ENCODE data around the gene ZCCHC10. TPM values are rescaled to one million over a fixed set of nuclear protein-coding genes. Genes with fewer than 3 reads are reported as not detected.

ZCCHC10 gene
- total and polyA plus RNA-seq, 4 donors: 5.1 to 24.2 (median 9.8) TPM

- Histone ChIP-seq H3K36me3 (ENCODE audit: control insufficient read depth in 4 of 4, insufficient read depth in 3 of 4, low read depth in 1 of 4, low read length in 3 of 4) (no peaks in the 10 kb centered on the region), H3K27me3 (ENCODE audit: control insufficient read depth in 4 of 4, insufficient read depth in 4 of 4, low read length in 3 of 4) (no peaks in the 10 kb centered on the region), H3K4me1 (ENCODE audit: control insufficient read depth in 4 of 4, insufficient read depth in 4 of 4, low read length in 3 of 4) (peaks cover 11 to 20% (median 12%) of the 10 kb centered on the region in 4 donors), H3K9ac (ENCODE audit: low read depth in 1 of 2, low read length in 2 of 2) (peak within 1 kb of the TSS; percentile 98 to 100), H3K27ac (ENCODE audit: low read depth in 1 of 2, low read length in 2 of 2) (peak within 1 kb of the TSS; percentile 99 to 100), H3K4me3 (ENCODE audit: low read depth in 1 of 3, low read length in 3 of 3) (peak within 1 kb of the TSS; percentile 72 to 95 (median 91)), H3K9me3 (ENCODE audit: control insufficient read depth in 4 of 4, low read length in 3 of 4) (no peaks in the 10 kb centered on the region)
- WGBS: under 1% methylated on average over 98 of the region's 98 CpGs
- TF ChIP-seq YY1 (IDR thresholded peaks at IDR 0.05) (peak; percentile 57), NR2F2 (IDR thresholded peaks at IDR 0.05) (no peak), TAF1 (conservative IDR thresholded peaks at IDR 0.05) (no peak), RXRA (IDR thresholded peaks at IDR 0.05) (peak in 1 of 2 donors; percentile 14), EGR1 (IDR thresholded peaks at IDR 0.05; ENCODE audit: low read depth in 2 of 2) (peak; percentile 75 to 86), REST (IDR thresholded peaks at IDR 0.05) (peak; percentile 75), SP1 (IDR thresholded peaks at IDR 0.05) (peak; percentile 70), GABPA (IDR thresholded peaks at IDR 0.05 in 1 of 2, conservative IDR thresholded peaks at IDR 0.05 in 1 of 2) (peak; percentile 68 to 79), ZBTB33 (IDR thresholded peaks at IDR 0.05) (no peak), FOXA1 (IDR thresholded peaks at IDR 0.05) (peak; percentile 43), JUND (IDR thresholded peaks at IDR 0.05) (no peak), ATF3 (IDR thresholded peaks at IDR 0.05) (no peak), MAX (IDR thresholded peaks at IDR 0.05) (peak; percentile 6), RAD21 (IDR thresholded peaks at IDR 0.05) (peak in 1 of 2 donors; percentile 28)
- DNase-seq (ENCODE audit: low spot score): peak; percentile 92
These were observed 62.9 kb downstream of the ZCCHC10 start, which contains the start of gene AFF4 for GRCh38 chr5:132963171-132964104. Gene AFF4, minus strand, starts transcription at chr5:132963634. Its CDS starts 26,445 bp downstream, at chr5:132937189.

- peak overlapping the region; percentile 98 to 100 for H3K9ac ChIP-seq (ENCODE audit: low read depth in 1 of 2, low read length in 2 of 2)
- WGBS: under 1% methylated on average over 21 of the region's 21 CpGs
- no peaks in the 10 kb centered on the region for H3K27me3 ChIP-seq (ENCODE audit: control insufficient read depth in 4 of 4, insufficient read depth in 4 of 4, low read length in 3 of 4)
- no peaks in the 10 kb centered on the region for H3K9me3 ChIP-seq (ENCODE audit: control insufficient read depth in 4 of 4, low read length in 3 of 4)
- peak; percentile 37 for DNase-seq (ENCODE audit: low spot score)
- H3K4me1 ChIP-seq (ENCODE audit: control insufficient read depth in 4 of 4, insufficient read depth in 4 of 4, low read length in 3 of 4): peaks cover 11 to 20% (median 12%) of the 10 kb centered on the region in 4 donors
- H3K4me3 ChIP-seq (ENCODE audit: low read depth in 1 of 3, low read length in 3 of 3): peak overlapping the region; percentile 72 to 95 (median 91)
- peak overlapping the region; percentile 99 to 100 for H3K27ac ChIP-seq (ENCODE audit: low read depth in 1 of 2, low read length in 2 of 2)
- H3K36me3 ChIP-seq (ENCODE audit: control insufficient read depth in 4 of 4, insufficient read depth in 3 of 4, low read depth in 1 of 4, low read length in 3 of 4): no peaks in the 10 kb centered on the region
- TF ChIP-seq RAD21 (IDR thresholded peaks at IDR 0.05) (peak in 1 of 2 donors; percentile 18), YY1 (IDR thresholded peaks at IDR 0.05) (peak; percentile 46), REST (IDR thresholded peaks at IDR 0.05) (no peak), EGR1 (IDR thresholded peaks at IDR 0.05; ENCODE audit: low read depth in 2 of 2) (peak; percentile 72 to 80), ZBTB33 (IDR thresholded peaks at IDR 0.05) (peak; percentile 98)
These were observed 63.8 kb downstream of the ZCCHC10 start for GRCh38 chr5:132962429-132963021.

All from liver (tissue), 9 donors.